Activated naive CD4-positive, alpha-beta T cell (primary cell): ENCODE measurements around the gene FAM136A.
"Not testable (repeated sequence)": the region's sequence is repeated elsewhere in the genome, so short reads cannot be mapped to it uniquely, and the experiment has no call there.

ENCODE experiments used
- DNase-seq, 4 experiments: peaks; one replicate each; lab custom pipeline; 2025; lab: John Stamatoyannopoulos, UW

The FAM136A gene

GRCh38 chr2:70297828-70298227 lies 4.0 kb downstream of the FAM136A start:
- DNase-seq, result not testable (repeated sequence)

- no peak for DNase-seq
Observed at GRCh38 chr2:70283500-70284191, 18.2 kb downstream of the FAM136A start.

GRCh38 chr2:70282439-70282838 lies 19.4 kb downstream of the FAM136A start:
- no peak for DNase-seq

- DNase-seq, result no peak
Observed at GRCh38 chr2:70280242-70280798, 21.5 kb downstream of the FAM136A start.

GRCh38 chr2:70270323-70270722 lies 31.5 kb downstream of the FAM136A start:
- no peak for DNase-seq

- not testable (repeated sequence) for DNase-seq
Observed at GRCh38 chr2:70269422-70270302, 32.2 kb downstream of the FAM136A start.

GRCh38 chr2:70266925-70267324 lies 34.9 kb downstream of the FAM136A start:
- DNase-seq, result not testable (repeated sequence)

GRCh38 chr2:70261501-70261900 lies 40.4 kb downstream of the FAM136A start:
- DNase-seq, result no peak

- no peak for DNase-seq
Observed at GRCh38 chr2:70258532-70258875, 43.4 kb downstream of the FAM136A start.

GRCh38 chr2:70255637-70256314 lies 46.1 kb downstream of the FAM136A start:
- DNase-seq, result no peak

- no peak for DNase-seq
Observed at GRCh38 chr2:70250434-70250833, 51.4 kb downstream of the FAM136A start.

- DNase-seq, result peak; percentile 93 to 98 (median 98)
Observed at GRCh38 chr2:70248181-70248847, 53.6 kb downstream of the FAM136A start, which contains the start of gene TIA1. Gene TIA1, minus strand, starts transcription at chr2:70248628. Its CDS starts 198 bp downstream, at chr2:70248430.

- no peak for DNase-seq
Observed at GRCh38 chr2:70247364-70248180, 54.3 kb downstream of the FAM136A start.
